ENCODE data around the gene PSMB2.

The PSMB2 gene

GRCh38 chr1:35655196-35655595, 13.9 kb upstream of the PSMB2 start:
- Histone ChIP-seq H4K20me1 (ENCODE audit: insufficient read depth, low read length) (no peaks in the 10 kb centered on the region), H3K4me3 (ENCODE audit: low read depth, low read length, poor library complexity, severe bottlenecking) (no peak overlapping the region), H3K4me1 (ENCODE audit: insufficient read depth, low read length, severe bottlenecking) (no peaks in the 10 kb centered on the region), H3K9ac (ENCODE audit: low read length) (no peak overlapping the region), H2AFZ (ENCODE audit: low read length) (no peak overlapping the region), H3K79me2 (ENCODE audit: insufficient read depth, low read length) (no peaks in the 10 kb centered on the region), H3K27ac (ENCODE audit: low read depth, low read length, poor library complexity, severe bottlenecking) (no peak overlapping the region), H3K27me3 (ENCODE audit: insufficient read depth, low read length) (no peaks in the 10 kb centered on the region), H3K9me2 (ENCODE audit: low read depth, low read length) (no peaks in the 10 kb centered on the region), H3K4me2 (ENCODE audit: low read length) (no peak overlapping the region), H3K36me3 (ENCODE audit: insufficient read depth, low read length) (no peaks in the 10 kb centered on the region), H3K9me3 (ENCODE audit: low read length) (no peaks in the 10 kb centered on the region), H3F3A (ENCODE audit: insufficient read depth, low read length) (no peaks in the 10 kb centered on the region)
- TF ChIP-seq EZH2 (IDR thresholded peaks at IDR 0.05; ENCODE audit: borderline replicate concordance, low read length) (no peak), CTCF (IDR thresholded peaks at IDR 0.05; ENCODE audit: low read length) (no peak)

- Histone ChIP-seq H3K79me2 (ENCODE audit: insufficient read depth, low read length) (no peaks in the 10 kb centered on the region), H2AFZ (ENCODE audit: low read length) (no peak overlapping the region), H3K4me3 (ENCODE audit: low read depth, low read length, poor library complexity, severe bottlenecking) (no peak overlapping the region), H3K36me3 (ENCODE audit: insufficient read depth, low read length) (no peaks in the 10 kb centered on the region), H3K9ac (ENCODE audit: low read length) (no peak overlapping the region), H3K27ac (ENCODE audit: low read depth, low read length, poor library complexity, severe bottlenecking) (no peak overlapping the region), H4K20me1 (ENCODE audit: insufficient read depth, low read length) (no peaks in the 10 kb centered on the region), H3F3A (ENCODE audit: insufficient read depth, low read length) (no peaks in the 10 kb centered on the region), H3K4me1 (ENCODE audit: insufficient read depth, low read length, severe bottlenecking) (no peaks in the 10 kb centered on the region), H3K4me2 (ENCODE audit: low read length) (no peak overlapping the region), H3K9me3 (ENCODE audit: low read length) (no peaks in the 10 kb centered on the region), H3K27me3 (ENCODE audit: insufficient read depth, low read length) (no peaks in the 10 kb centered on the region; the same call in 1 of the 2 replicates), H3K9me2 (ENCODE audit: low read depth, low read length) (no peaks in the 10 kb centered on the region)
- TF ChIP-seq EZH2 (IDR thresholded peaks at IDR 0.05; ENCODE audit: borderline replicate concordance, low read length), result no peak
- TF ChIP-seq CTCF (IDR thresholded peaks at IDR 0.05; ENCODE audit: low read length), result no peak
Measured at GRCh38 chr1:35650416-35650815, 9.1 kb upstream of the PSMB2 start.

GRCh38 chr1:35646043-35646442, 4.7 kb upstream of the PSMB2 start:
- Histone ChIP-seq H3K9me2 (ENCODE audit: low read depth, low read length) (no peaks in the 10 kb centered on the region), H3K79me2 (ENCODE audit: insufficient read depth, low read length) (peaks cover 2% of the 10 kb centered on the region), H3K27ac (ENCODE audit: low read depth, low read length, poor library complexity, severe bottlenecking) (no peak overlapping the region), H3F3A (ENCODE audit: insufficient read depth, low read length) (no peaks in the 10 kb centered on the region), H3K4me3 (ENCODE audit: low read depth, low read length, poor library complexity, severe bottlenecking) (no peak overlapping the region), H2AFZ (ENCODE audit: low read length) (no peak overlapping the region), H4K20me1 (ENCODE audit: insufficient read depth, low read length) (no peaks in the 10 kb centered on the region), H3K9me3 (ENCODE audit: low read length) (no peaks in the 10 kb centered on the region), H3K9ac (ENCODE audit: low read length) (no peak overlapping the region), H3K27me3 (ENCODE audit: insufficient read depth, low read length) (no peaks in the 10 kb centered on the region; the same call in 1 of the 2 replicates), H3K4me1 (ENCODE audit: insufficient read depth, low read length, severe bottlenecking) (peaks cover 7% of the 10 kb centered on the region), H3K4me2 (ENCODE audit: low read length) (no peak overlapping the region), H3K36me3 (ENCODE audit: insufficient read depth, low read length) (no peaks in the 10 kb centered on the region)
- TF ChIP-seq CTCF (IDR thresholded peaks at IDR 0.05; ENCODE audit: low read length) (no peak), EZH2 (IDR thresholded peaks at IDR 0.05; ENCODE audit: borderline replicate concordance, low read length) (no peak)

Measured in OCI-LY1 (cell line).